OCI-LY3 (cell line): ENCODE results near the gene REG1A.

Experiments
- H2AFZ ChIP-seq: fragments of 200-600, 300-600 bp; shearing (Covaris generic); 2 replicates; pipeline ENCODE4 v1.6.0; 2014; ENCODE audit warnings: antibody characterized with exemption, low read depth, low read length
- H3K27ac ChIP-seq: fragments of 200-600, 300-600 bp; sonication (generic); 2 replicates; pipeline ENCODE4 v1.5.1; 2014; ENCODE audit warnings: mild to moderate bottlenecking, low read length, moderate library complexity, mixed read lengths
- H3K27me3 ChIP-seq: fragments of 200-600, 300-600 bp; sonication (generic); 2 replicates; pipeline ENCODE4 v1.6.1; 2014; ENCODE audit warnings: low read depth, low read length, mixed read lengths
- H3K36me3 ChIP-seq: fragments of 200-600, 300-600 bp; sonication (generic); replicated peaks from 2 replicates; pipeline ENCODE3; 2014; ENCODE audit warnings: low read depth, low read length, mixed read lengths
- H3K4me1 ChIP-seq: fragments of 300-600, 200-600 bp; sonication (generic); 2 replicates; pipeline ENCODE4 v1.6.1; 2014; ENCODE audit warnings: low read length, mixed read lengths
- H3K4me2 ChIP-seq: fragments of 200-600, 300-600 bp; sonication (generic); 2 replicates; pipeline ENCODE4 v1.6.1; 2014; ENCODE audit warnings: low read length, mixed read lengths
- H3K4me3 ChIP-seq: fragments of 300-600, 200-600 bp; sonication (generic); 2 replicates; pipeline ENCODE4 v1.5.1; 2014; ENCODE audit warnings: antibody characterized with exemption, mild to moderate bottlenecking, low read length, moderate library complexity
- H3K79me2 ChIP-seq: fragments of 300-600, 200-600 bp; shearing (Covaris generic); 2 replicates; pipeline ENCODE4 v1.6.1; 2014; ENCODE audit warnings: mild to moderate bottlenecking, low read length, mixed read lengths
- H3K9ac ChIP-seq: fragments of 300-600, 200-600 bp; shearing (Covaris generic); 2 replicates; pipeline ENCODE4 v1.6.0; 2014; ENCODE audit warnings: mild to moderate bottlenecking, low read length, moderate library complexity
- H3K9me3 ChIP-seq: fragments of 200-600, 300-600 bp; shearing (Covaris generic); 2 replicates; pipeline ENCODE4 v1.6.1; 2014; ENCODE audit warnings: low read length, mixed read lengths; ENCODE audit not compliant: insufficient read depth
- H4K20me1 ChIP-seq: fragments of 200-600, 300-600 bp; sonication (generic); 2 replicates; pipeline ENCODE4 v1.6.1; 2016; ENCODE audit warnings: low read length, mixed read lengths; ENCODE audit not compliant: insufficient read depth
- CTCF ChIP-seq: fragments of 200-600, 300-600 bp; sonication (generic); IDR thresholded peaks from 2 replicates; pipeline ENCODE4 v1.5.1; 2014; ENCODE audit warnings: antibody characterized with exemption, low read length, low read depth
- EZH2phosphoT487 ChIP-seq: fragments of 200-600 bp; shearing (Covaris generic); IDR thresholded peaks from 2 replicates; pipeline ENCODE4 v1.6.1; 2018; ENCODE audit warnings: antibody characterized with exemption, mixed run types, low read depth

Gene REG1A

GRCh38 chr2:79101024-79101423 lies 19.3 kb upstream of the REG1A start:
- TF ChIP-seq CTCF (no peak), EZH2phosphoT487 (no peak)
- Histone ChIP-seq H3K4me2 (no peak overlapping the region), H3K79me2 (no peaks in the 10 kb centered on the region), H3K4me3 (no peak overlapping the region), H4K20me1 (no peaks in the 10 kb centered on the region), H3K4me1 (peaks cover 8% of the 10 kb centered on the region), H3K27me3 (no peaks in the 10 kb centered on the region), H2AFZ (no peak overlapping the region), H3K9me3 (peaks cover 3% of the 10 kb centered on the region), H3K9ac (no peak overlapping the region), H3K36me3 (no peaks in the 10 kb centered on the region), H3K27ac (no peak overlapping the region)

- H2AFZ ChIP-seq: no peak overlapping the region
- H3K27me3 ChIP-seq: no peaks in the 10 kb centered on the region
- peaks cover 8% of the 10 kb centered on the region for H3K4me1 ChIP-seq
- no peak overlapping the region for H3K4me3 ChIP-seq
- H3K27ac ChIP-seq: no peak overlapping the region
- no peak overlapping the region for H3K9ac ChIP-seq
- no peaks in the 10 kb centered on the region for H3K36me3 ChIP-seq
- H4K20me1 ChIP-seq: no peaks in the 10 kb centered on the region
- H3K4me2 ChIP-seq: no peak overlapping the region
- no peak for TF ChIP-seq CTCF
- TF ChIP-seq EZH2phosphoT487: no peak
- H3K9me3 ChIP-seq: peaks cover 3% of the 10 kb centered on the region
- no peaks in the 10 kb centered on the region for H3K79me2 ChIP-seq
Observed at GRCh38 chr2:79103214-79103613, 17.1 kb upstream of the REG1A start.

- Histone ChIP-seq H3K9me3 (peaks cover 3% of the 10 kb centered on the region), H3K27me3 (no peaks in the 10 kb centered on the region), H3K79me2 (no peaks in the 10 kb centered on the region), H3K4me2 (no peak overlapping the region), H2AFZ (no peak overlapping the region), H4K20me1 (no peaks in the 10 kb centered on the region), H3K27ac (no peak overlapping the region), H3K4me1 (peaks cover 4% of the 10 kb centered on the region), H3K36me3 (no peaks in the 10 kb centered on the region), H3K9ac (no peak overlapping the region), H3K4me3 (no peak overlapping the region)
- TF ChIP-seq EZH2phosphoT487 (no peak), CTCF (no peak)
Observed at GRCh38 chr2:79105259-79105658, 15.0 kb upstream of the REG1A start.

- no peak overlapping the region for H3K27ac ChIP-seq
- H3K4me2 ChIP-seq: no peak overlapping the region
- H3K27me3 ChIP-seq: no peaks in the 10 kb centered on the region
- no peak overlapping the region for H3K4me3 ChIP-seq
- no peaks in the 10 kb centered on the region for H3K79me2 ChIP-seq
- no peaks in the 10 kb centered on the region for H3K9me3 ChIP-seq
- H3K9ac ChIP-seq: no peak overlapping the region
- H3K36me3 ChIP-seq: no peaks in the 10 kb centered on the region
- H2AFZ ChIP-seq: no peak overlapping the region
- no peak for TF ChIP-seq EZH2phosphoT487
- no peak for TF ChIP-seq CTCF
- no peaks in the 10 kb centered on the region for H4K20me1 ChIP-seq
- H3K4me1 ChIP-seq: peaks cover 8% of the 10 kb centered on the region; the same call in 1 of the 2 replicates
Observed at GRCh38 chr2:79112269-79112668, 8.0 kb upstream of the REG1A start.
